Retina (tissue), 1 donor: ENCODE measurements around the gene C17orf107.
A peak's percentile ranks its signal among the peaks of the same experiment; 100 is the strongest.
"Not testable (repeated sequence)": the region's sequence is repeated elsewhere in the genome, so short reads cannot be mapped to it uniquely, and the experiment has no call there.

Experiments
- DNase-seq: peaks from one replicate; pipeline ENCODE4 v3.0.0-alpha.2; 2016

The C17orf107 gene

DNA sequence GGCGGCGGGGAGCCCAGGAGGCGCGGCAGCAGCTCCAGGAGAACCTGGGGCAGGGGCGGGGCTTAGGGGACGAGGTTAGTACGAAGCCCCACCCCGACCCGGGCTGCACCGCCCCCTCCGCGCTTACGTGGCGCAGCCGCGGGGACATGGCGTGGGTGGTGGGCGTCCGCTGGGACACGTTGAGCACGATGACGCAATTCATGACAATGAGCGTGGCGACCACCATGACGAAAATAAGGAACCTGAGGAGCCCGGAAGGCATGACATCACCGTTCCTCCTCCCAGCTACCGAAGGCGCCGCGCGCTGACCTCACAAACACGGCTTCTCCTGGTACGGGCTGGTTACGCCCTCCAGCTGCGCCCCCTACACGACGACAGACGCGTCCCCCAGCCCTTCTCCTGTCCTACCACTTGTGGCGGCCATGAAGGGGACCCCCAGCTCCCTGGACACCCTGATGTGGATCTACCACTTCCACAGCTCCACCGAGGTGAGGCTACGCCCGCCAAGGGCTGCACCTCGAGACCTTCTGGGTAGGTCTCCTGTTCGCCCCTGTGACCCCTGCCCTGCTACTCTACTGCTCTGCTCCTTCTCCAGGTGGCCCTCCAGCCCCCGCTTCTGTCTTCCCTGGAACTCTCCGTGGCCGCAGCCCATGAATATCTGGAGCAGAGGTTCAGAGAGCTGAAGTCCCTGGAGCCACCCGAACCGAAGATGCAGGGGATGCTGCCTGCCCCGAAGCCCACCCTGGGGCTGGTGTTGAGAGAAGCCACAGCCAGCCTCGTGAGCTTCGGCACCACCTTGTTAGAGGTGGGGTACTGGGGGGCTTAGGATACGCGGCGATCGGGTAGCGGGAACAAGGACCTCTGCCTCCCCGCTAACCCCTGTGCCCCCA lies at the start of gene C17orf107:
Gene C17orf107 (plus strand): TSS at position 196 of the 890 bp plus-strand sequence. CDS start 227 bp downstream, at position 423.
- DNase-seq: peak; percentile 77

DNA sequence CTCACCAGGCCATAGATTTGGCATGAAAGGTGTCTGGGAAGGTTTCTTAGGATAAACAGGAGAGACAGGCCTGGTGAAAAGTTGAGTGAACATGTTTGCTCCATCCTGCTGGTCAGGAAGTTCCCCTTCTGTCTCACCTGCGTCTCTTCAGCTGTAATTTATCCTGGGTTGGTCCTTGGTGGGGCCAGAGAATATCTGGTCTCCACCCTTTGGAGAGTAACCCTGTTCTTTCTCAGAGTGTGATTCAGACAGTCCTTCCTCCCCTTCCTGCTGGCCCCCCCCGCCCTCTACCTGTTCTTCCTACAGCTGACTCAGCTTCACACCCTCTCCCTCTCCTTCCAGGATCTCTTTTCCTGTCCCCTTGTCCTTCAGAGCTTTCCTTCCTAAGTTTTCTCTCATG lies 49.1 kb upstream of the C17orf107 start:
- DNase-seq: no peak

DNA sequence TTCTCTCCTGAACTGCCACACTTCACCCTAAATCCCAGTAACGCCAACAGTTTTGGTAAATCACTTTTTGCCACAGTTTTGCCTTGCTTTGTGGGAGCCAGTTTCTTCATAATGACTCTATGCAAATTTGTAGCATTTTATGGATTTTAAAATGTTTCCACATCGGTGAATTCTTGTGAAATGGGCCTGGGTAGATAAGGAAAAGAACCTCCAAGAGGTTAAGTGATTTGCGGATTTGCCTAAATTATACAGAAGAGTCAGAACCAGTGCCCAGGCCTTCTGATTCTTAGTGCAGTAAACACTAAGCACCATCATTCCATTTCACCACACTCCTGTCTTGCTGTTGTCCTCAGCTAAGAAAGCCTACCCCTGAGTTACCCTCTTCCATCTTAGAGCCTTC lies 48.3 kb upstream of the C17orf107 start:
- DNase-seq: no peak

DNA sequence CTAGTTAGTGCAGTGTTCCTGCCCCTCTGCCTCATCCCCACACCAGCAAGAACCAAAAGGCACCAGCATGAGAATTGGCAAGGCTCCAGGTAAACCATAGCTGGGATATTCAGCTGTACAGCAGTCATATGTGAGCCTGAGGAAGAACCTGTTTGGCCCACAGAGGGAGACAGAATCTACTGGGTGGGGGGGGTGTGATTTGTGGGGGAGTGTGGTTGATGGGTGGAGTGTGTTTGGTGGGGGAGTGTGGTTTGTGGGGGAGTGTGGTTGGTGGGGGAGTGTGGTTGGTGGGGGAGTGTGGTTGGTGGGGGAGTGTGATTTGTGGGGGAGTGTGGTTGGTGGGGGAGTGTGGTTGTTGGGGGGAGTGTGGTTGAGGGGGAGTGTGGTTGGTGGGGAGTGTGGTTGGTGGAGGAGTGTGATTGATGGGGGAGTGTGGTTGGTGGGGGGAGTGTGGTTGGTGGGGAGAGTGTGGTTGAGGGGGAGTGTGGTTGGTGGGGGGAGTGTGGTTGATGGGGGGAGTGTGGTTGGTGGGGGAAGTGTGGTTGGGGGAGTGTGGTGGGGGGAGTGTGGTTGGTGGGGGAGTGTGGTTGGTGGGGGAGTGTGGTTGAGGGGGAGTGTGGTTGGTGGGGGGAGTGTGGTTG lies 46.6 kb upstream of the C17orf107 start:
- no peak for DNase-seq

DNA sequence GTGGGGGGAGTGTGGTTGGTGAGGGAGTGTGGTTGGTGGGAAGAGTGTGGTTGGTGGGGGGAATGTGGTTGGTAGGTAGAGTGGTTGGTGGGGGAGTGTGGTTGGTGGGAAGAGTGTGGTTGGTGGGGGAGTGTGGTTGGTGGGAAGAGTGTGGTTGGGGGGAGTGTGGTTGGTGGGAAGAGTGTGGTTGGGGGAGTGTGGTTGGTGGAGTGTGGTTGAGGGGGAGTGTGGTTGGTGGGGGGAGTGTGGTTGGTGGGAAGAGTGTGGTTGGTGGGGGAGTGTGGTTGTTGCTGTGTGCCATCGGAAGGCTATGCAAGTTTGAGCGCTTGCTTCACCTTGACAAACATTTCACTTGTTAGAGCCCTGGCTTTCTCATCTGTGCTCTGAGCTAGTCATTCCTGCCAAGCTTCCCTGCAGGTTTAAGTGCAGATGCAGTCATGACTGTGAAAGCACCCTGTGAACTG lies 46.1 kb upstream of the C17orf107 start:
- DNase-seq: no peak

DNA sequence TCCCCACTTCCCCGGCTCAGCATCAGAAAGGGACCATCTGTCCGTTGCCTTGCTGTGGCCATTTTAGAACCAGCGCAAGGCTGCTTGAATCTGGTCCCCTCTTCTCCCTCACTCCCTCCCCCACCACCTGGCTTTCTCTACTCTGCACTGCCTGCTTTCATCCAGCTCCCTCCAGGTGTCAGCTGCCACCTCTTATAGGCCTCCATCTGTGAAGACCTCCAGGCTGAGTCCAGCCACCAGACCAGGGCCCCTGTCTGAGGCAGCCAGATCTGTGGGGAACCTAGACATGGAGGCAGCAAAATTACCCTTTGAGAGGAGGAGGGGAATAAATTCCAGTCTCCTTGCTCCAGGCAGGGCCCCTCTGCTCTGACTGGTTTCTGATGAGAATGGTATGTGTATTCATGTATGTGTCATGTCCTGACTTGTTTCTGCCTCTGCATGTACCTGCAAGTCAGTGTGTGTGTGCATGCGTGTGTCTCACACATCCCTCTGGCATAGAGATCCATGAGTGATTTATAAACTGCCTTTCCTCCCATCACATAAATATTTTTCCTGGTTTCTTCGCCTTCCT lies 45.1 kb upstream of the C17orf107 start:
- no peak for DNase-seq

DNA sequence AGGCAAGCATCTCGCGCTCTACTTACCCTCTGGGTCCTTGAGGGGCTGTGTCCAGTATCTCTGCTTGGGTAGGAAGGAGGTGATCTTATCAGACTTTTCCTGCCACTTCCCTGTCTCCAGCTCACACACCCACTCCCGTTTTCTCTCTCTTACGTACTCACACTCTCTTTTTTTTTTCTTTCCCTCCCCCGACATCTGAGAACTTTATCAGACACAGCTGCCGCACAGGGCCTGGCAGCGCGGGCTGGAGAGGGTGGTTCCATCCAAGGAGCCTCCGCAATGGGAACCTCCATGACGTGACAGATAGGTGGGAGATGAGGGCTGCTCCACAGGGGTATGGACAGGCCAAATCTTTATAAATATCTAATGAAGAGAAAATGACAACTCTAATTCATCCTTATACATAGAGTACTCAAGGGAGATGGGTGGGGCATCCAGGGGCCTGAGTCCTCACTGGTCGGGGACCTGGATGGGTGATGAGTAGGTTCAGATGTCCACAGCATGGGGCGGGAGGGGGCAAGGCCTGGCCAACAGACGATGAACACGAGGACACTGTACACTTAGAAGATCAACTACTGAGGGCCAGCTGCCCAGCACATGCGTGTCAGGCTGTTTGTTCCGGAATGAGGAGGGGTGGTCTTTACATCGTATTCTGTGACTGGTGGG lies 42.9 kb upstream of the C17orf107 start:
- DNase-seq: no peak

DNA sequence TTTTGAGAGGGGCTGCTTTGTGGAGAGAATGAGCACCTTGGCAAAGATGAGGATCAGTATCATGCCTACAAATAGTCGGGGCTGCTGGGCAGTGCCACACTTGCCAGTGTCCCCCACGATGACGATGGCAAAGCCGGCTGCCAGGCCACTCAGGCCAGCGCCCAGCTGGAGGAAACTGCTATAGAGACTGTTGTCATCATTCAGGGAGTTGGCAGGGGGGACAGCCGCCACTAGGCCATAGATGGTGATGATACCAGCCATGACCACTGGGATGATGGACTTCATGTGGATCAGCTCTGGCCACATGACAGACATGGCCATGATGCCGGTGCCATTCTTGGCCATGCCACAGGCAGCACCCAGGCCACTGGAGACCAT lies 42.4 kb upstream of the C17orf107 start:
- no peak for DNase-seq

DNA sequence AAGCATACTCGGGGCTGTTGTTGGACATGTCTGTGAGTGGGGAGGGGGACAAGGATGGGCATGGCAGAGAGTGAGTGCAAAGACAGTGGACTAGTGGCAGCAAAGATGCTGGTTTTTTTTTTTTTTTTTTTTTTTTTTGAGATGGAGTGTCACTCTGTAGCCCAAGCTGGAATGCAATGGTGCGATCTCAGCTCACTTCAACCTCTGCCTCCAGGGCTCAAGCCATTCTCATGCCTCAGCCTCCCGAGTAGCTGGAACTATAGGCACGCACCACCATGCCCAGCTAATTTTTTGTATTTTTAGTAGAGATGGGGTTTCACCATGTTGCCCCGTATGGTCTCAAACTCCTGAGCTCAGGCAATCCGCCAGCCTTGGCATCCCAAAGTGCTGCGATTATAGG lies 42.0 kb upstream of the C17orf107 start:
- DNase-seq: not testable (repeated sequence)

DNA sequence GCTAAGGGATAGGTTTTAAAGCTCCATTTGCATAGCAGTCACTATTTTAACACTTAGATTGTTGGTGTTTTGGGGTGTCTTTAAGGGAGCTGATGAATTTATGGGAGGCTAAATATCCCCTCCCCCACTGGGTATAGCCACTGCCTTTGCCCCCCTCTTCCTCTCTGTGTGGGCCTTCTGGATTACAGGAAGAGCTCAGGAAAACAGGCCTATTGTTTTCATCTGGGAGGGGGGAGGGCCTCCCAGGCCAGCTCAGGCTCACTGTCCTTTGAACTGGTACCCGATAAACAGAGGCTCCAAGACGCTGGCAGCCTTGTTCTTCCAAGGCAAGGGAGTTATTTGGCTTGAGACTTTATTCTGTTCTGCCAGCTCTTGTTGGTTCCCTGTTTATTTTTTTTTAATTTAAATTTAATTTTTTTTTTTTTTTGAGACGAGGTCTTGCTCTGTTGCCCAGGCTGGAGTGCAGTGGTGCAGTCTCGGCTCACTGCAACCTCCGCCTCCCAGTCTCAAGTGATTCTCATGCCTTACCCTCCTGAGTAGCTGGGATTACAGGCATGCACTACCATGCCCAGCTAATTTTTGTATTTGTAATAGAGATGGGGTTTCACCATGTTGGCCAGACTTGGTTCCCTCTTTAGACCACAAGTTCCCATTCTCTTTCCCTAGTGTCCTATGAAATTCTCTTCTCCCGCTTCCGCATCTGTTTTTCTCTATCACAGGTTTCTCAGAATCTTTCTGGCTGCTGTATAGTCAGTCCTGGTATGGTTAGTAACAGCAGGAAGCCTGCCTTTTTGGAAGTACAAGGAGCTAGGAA lies 41.1 kb upstream of the C17orf107 start:
- peak; percentile 62 for DNase-seq

DNA sequence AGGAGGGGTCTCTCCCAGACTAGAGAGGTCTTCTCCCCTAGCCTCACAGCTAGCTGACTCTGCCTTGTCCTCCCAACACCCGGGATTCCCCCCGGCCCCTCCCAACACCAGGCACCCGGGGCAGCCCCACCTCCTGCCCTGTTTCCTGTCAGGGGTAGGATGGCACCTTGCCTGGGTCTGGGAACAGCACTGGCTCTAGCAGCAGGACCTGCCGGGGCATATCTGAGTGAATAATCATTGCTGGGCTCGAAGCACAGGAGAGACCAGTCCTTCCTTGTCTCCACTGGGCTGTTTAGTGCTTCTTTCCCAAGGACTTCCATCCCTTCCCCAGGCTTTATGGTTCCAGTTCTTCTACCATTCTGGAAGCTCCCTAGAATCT lies 40.5 kb upstream of the C17orf107 start:
- no peak for DNase-seq

DNA sequence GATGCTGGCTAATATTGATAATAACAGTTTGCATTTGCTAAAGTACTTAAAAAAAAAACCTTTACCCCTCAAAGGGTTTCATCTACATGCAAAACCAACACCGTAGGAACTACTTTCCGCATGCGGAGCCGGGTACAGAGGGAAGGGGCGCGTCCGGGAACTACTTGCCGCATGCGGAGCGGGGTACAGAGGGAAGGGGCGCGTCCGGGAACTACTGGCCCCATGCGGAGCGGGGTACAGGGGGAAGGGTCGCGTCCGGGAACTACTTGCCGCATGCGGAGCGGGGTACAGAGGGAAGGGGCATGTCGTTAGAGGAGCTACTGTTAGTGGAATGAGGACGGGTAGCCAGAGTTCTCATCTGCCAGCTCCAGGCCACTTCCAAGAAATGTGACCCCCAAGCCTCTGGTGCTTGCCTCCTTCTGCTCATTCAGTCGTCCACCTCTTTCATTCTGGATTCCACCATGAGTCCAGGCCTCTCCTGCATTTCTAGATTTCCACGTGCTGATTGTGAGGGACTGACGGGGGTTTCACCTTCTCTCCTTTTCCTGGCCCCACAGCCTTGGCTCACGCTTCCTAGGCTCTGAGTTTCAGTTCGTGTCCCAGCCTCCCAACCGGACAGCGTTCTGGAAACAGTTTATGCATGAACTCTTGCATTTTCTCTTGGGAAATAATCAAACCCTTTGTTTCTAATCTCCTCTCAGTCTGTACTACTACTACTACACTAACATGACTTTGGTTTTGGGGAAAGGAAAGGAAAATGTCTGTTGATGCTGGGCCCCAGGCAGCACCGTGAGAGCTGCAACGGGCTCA lies 39.3 kb upstream of the C17orf107 start:
- no peak for DNase-seq

DNA sequence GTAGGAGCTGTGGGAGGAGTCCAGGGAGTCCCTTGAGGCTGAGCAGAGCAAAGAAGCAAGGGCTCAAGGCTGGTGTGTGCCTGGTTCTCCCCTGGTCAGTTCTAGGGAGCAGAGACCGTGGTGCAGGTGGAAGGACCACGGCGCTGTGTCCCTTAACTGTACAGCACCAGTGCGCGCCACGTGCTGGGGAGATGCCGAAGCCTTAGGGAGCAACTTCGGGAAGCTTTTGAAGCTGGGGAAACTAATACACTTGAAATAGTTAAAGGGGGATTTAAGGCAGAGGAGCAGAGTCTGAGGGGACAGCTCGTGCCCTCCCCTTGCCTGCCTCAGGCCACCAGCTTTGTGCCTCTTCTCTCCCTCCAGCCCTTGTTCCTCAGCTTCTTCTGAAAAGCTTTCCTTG lies 38.7 kb upstream of the C17orf107 start:
- DNase-seq: no peak

DNA sequence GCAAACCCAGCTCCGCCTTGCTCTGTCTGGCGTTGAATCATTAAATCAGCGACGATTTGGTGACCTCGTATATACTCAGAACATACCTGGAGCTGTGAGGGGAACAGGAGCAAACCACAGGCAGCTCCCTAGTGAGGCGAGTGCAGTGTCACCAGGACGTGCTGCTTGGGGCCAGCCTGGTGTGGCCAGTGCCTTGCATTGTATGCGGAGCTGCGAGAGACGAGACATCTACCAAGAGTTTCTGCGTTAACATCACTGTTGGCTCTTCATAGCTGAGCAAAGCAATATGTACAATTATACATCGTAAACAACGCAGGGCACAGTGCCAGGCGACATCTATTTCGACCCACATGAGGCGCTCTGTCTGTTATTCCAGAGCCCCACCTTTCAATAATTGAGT lies 38.3 kb upstream of the C17orf107 start:
- DNase-seq: no peak

DNA sequence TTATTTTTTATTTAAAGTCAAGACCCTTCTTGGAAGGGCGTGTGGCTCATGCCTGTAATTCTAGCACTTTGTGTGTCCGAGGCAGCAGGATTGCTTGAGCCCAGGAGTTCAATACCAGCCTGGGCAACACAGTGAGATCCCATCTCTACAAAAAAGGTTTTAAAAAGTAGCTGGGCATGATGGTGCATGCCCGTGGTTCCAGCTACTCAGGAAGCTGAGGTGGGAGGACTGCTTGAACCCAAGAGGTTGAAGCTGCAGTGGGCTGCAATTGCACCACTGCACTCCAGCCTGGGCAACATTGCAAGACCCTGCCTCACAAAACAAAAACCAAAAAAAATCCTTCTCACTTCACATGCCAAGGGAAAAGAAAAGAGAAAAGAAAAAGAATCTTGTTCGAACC lies 36.6 kb upstream of the C17orf107 start:
- DNase-seq: no peak

DNA sequence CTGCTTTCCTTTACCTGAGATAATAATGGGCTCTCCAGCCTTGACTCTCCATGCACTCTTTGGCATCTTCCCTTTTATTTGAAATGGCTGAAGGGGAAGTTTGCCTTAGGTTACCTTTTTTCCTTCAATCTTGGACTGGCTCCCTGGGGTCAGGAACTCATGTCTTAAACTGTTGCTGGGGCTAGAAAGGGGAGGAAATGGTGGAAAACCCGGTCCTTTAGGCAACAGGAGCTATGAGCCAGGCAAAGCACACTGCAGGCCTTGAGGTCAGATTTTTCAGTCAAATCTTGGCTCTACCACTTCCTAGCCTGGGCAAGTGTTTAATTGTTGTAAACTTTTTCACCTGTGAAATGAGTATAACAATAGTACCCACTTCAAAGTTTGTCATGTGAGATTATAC lies 36.0 kb upstream of the C17orf107 start:
- no peak for DNase-seq

DNA sequence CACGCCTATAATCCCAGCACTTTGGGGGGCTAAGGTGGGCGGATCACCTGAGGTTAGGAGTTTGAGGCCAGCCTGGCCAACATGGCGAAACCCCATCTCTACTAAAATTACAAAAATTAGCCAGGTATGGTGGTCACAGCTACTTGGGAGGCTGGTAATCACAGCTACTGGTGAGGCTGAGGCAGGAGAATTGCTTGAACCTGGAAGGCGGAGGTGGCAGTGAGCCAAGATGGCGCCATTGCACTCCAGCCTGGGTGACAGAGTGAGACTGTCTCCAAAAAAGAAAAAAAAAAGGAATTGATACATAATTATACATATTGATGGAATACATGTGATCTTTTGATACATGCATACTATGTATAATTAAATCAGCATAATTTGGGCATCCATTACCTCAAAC lies 31.8 kb upstream of the C17orf107 start:
- not testable (repeated sequence) for DNase-seq

DNA sequence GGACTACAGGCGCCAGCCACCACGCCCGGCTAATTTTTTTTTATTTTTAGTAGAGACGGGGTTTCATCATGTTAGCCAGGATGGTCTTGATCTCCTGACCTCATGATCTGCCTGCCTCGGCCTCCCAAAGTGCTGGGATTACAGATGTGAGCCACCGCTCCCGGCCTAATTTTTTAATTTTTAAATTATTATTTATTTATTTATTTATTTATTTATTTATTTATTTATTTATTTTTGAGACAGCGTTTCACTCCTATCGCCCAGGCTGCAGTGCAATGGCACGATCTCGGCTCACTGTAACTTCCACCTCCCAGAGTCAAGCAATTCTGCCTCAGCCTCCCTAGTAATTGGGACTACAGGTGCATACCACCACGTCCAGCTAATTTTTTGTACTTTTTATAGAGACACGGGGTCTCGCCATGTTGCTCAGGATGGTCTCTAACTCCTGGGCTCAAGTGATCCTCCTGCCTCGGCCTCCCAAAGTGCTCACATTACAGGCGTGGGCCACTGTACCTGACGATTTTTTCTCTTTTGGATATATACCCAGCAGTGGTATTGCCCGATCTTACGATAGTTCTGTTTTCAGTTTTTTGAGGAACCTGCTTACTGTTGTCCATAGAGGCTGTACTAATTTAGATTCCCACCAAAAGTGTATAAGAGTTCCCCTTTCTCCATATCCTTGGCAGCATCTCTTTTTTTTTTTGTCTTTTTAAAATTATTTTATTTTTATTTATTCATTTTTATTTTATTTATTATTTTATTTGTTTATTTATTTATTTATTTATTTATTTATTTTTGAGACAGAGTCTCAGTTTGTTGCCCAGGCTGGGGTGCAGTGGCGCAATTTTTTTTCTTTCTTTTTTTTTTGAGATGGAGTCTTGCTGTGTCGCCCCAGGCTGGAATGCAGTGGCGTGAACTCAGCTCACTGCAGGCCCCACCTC lies 30.0 kb upstream of the C17orf107 start:
- not testable (repeated sequence) for DNase-seq

DNA sequence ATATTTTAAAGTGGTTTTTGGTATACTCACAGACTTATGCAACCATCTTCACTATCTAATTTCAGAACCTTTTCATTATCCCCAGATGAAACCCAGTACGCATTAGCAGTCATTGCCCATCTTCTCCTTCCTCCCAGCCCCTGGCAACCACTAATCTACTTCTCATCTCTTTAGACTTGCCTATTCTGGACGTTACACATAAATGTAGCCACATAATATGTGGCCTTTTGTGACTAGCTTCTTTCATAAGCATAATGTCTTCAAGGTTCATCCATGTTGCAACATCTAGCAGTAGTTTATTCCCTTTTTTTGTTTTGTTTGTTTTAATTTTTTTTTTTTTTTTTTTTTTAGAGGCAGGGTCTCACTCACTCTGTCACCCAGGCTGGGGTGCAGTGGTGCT lies 28.5 kb upstream of the C17orf107 start:
- no peak for DNase-seq

DNA sequence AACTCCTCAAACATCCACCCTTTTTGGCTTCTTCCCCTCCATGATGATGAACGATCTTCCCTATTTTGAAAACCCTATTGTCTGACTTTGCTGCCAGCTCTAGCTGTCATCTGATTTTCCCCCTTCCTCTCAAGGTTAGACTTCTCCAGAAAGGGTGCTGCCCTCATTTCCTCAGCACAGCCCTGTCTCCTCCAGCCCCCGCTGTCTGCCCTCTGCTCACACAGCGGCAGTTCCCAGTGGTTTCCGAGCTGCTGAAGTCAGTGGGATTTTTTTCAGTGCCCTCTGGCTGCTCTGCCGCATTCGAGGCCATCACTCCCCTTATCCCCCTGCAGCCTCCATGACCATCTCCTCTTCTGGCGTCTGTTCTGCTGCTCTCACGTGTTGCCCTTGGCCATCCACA lies 26.6 kb upstream of the C17orf107 start:
- DNase-seq: no peak
